NB4 (cell line): ENCODE measurements around the gene WFDC9.
"Not testable (repeated sequence)": the region's sequence is repeated elsewhere in the genome, so short reads cannot be mapped to it uniquely, and the experiment has no call there.

Experiments used
- DNase-seq: peaks from one replicate; pipeline ENCODE4 v3.0.0; 2010; ENCODE audit warnings: low read depth
- H3K4me3 ChIP-seq: one replicate; pipeline ENCODE4 v1.5.1; 2011; ENCODE audit warnings: mild to moderate bottlenecking, low read depth, low read length, moderate library complexity
- CTCF ChIP-seq: IDR thresholded peaks from one replicate; pipeline ENCODE4 v1.5.1; 2012; ENCODE audit warnings: low read depth, low read length
- MAX ChIP-seq: IDR thresholded peaks from 2 replicates; pipeline ENCODE4 v1.6.1; 2011; ENCODE audit warnings: low read depth, low read length
- MYC ChIP-seq: IDR thresholded peaks from 2 replicates; pipeline ENCODE4 v1.6.1; 2011; ENCODE audit warnings: low read depth, low read length
- POLR2A ChIP-seq: IDR thresholded peaks from 2 replicates; pipeline ENCODE4 v1.6.1; 2011; ENCODE audit warnings: mild to moderate bottlenecking; ENCODE audit not compliant: insufficient read length; ENCODE audit errors: extremely low read depth

Gene WFDC9

GRCh38 chr20:45576995-45577394, 54.1 kb downstream of the WFDC9 start:
- H3K4me3 ChIP-seq: no peak overlapping the region
- TF ChIP-seq MAX: no peak
- no peak for TF ChIP-seq POLR2A
- TF ChIP-seq CTCF: no peak
- TF ChIP-seq MYC: no peak
- DNase-seq: no peak

- DNase-seq: no peak
- H3K4me3 ChIP-seq: no peak overlapping the region
- TF ChIP-seq POLR2A (no peak), MYC (no peak), CTCF (no peak)
Observed at GRCh38 chr20:45575931-45576330, 55.2 kb downstream of the WFDC9 start.

GRCh38 chr20:45569650-45570049, 61.4 kb downstream of the WFDC9 start:
- not testable (repeated sequence) for H3K4me3 ChIP-seq, DNase-seq

GRCh38 chr20:45564760-45565276, 66.3 kb downstream of the WFDC9 start:
- no peak overlapping the region for H3K4me3 ChIP-seq
- DNase-seq: no peak
- no peak for TF ChIP-seq POLR2A
- TF ChIP-seq CTCF: no peak
